SK-N-SH (cell line): ENCODE measurements around the gene GFRA3. TPM values are rescaled to one million over a fixed set of nuclear protein-coding genes. Genes with fewer than 3 reads are reported as not detected.

Source experiments
- CTCF ChIA-PET: fragments of 300-600, 350-600 bp; formaldehyde crosslinking; extraction: SDS; loops from one replicate; lab custom pipeline; 2021; lab: Yijun Ruan, JAX
- POLR2A ChIA-PET: fragments of 350-600 bp; sonication (Branson Sonifier 250); formaldehyde crosslinking; extraction: SDS; loops from one replicate; lab custom pipeline; 2020; ENCODE audit warnings: antibody characterized with exemption, inconsistent platforms; lab: Yijun Ruan, JAX
- DNase-seq: peaks from one replicate; pipeline ENCODE4 v3.0.0; 2012
- H2AFZ ChIP-seq: fragments of 200-600 bp; sonication (generic); 2 replicates; pipeline ENCODE4 v1.8.1; 2016; ENCODE audit warnings: antibody characterized with exemption, mild to moderate bottlenecking, low read depth
- H3F3A ChIP-seq: fragments of 200-600 bp; sonication (generic); replicated peaks from 2 replicates; pipeline ENCODE3; 2016; ENCODE audit warnings: antibody characterized with exemption, mild to moderate bottlenecking; ENCODE audit not compliant: insufficient read depth
- H3K27ac ChIP-seq, 2 experiments: fragments of 200-500 bp in 1 of 2; fragments of 200-600 bp in 1 of 2; sonication (Bioruptor generic) in 1 of 2; sonication (generic), shearing (Covaris generic) in 1 of 2; 2 replicates each; pipeline versions ENCODE4 v1.5.1 to v1.6.1; 2014 to 2016; ENCODE audit warnings: low read depth in 2 of 2, inconsistent platforms in 1 of 2, low read length in 1 of 2, mild to moderate bottlenecking in 1 of 2, mixed read lengths in 1 of 2
- H3K27me3 ChIP-seq: fragments of 200-600 bp; sonication (generic), shearing (Covaris generic); 2 replicates; pipeline ENCODE4 v1.6.1; 2016; ENCODE audit warnings: mixed run types; ENCODE audit not compliant: insufficient read depth
- H3K36me3 ChIP-seq, 2 experiments: fragments of 200-500 bp in 1 of 2; fragments of 200-600 bp in 1 of 2; sonication (Bioruptor generic) in 1 of 2; sonication (generic) in 1 of 2; replicated peaks in 1 of 2; 2 replicates each; pipeline versions ENCODE3 to v1.5.1; 2014 to 2016; ENCODE audit warnings: low read length in 1 of 2, mild to moderate bottlenecking in 1 of 2; ENCODE audit not compliant: insufficient read depth in 2 of 2, control insufficient read depth in 1 of 2
- H3K4me1 ChIP-seq, 2 experiments: fragments of 200-500 bp in 1 of 2; fragments of 200-600 bp in 1 of 2; sonication (Bioruptor generic) in 1 of 2; sonication (generic), shearing (Covaris generic) in 1 of 2; 2 replicates each; pipeline versions ENCODE4 v1.5.1 to v1.6.1; 2014 to 2016; ENCODE audit warnings: low read depth in 1 of 2, low read length in 1 of 2, mixed run types in 1 of 2; ENCODE audit not compliant: insufficient read depth in 2 of 2, control insufficient read depth in 1 of 2
- H3K4me2 ChIP-seq: fragments of 200-600 bp; sonication (generic), shearing (Covaris generic); 2 replicates; pipeline ENCODE4 v1.6.1; 2017; ENCODE audit warnings: mixed run types
- H3K4me3 ChIP-seq, 2 experiments: fragments of 200-500 bp in 1 of 2; fragments of 200-600 bp in 1 of 2; sonication (Bioruptor generic) in 1 of 2; sonication (generic), shearing (Covaris generic) in 1 of 2; 2 replicates each; pipeline versions ENCODE4 v1.5.1 to v1.8.1; 2014 to 2016; ENCODE audit warnings: low read depth in 2 of 2, inconsistent platforms in 1 of 2, low read length in 1 of 2, mild to moderate bottlenecking in 1 of 2, mixed read lengths in 1 of 2, moderate library complexity in 1 of 2
- H3K79me2 ChIP-seq: fragments of 200-600 bp; sonication (generic); 2 replicates; pipeline ENCODE4 v1.8.1; 2017; ENCODE audit warnings: mild to moderate bottlenecking; ENCODE audit not compliant: insufficient read depth
- H3K9ac ChIP-seq: fragments of 200-600 bp; sonication (generic); 2 replicates; pipeline ENCODE4 v1.6.1; 2017; ENCODE audit warnings: mixed run types
- H3K9me2 ChIP-seq: fragments of 200-600 bp; sonication (generic); 2 replicates; pipeline ENCODE4 v1.6.1; 2017; ENCODE audit warnings: mixed run types
- H3K9me3 ChIP-seq: fragments of 200-600 bp; sonication (generic); 2 replicates; pipeline ENCODE4 v1.6.1; 2017; ENCODE audit warnings: mixed run types, mild to moderate bottlenecking, moderate library complexity
- H4K20me1 ChIP-seq: fragments of 200-600 bp; sonication (generic); 2 replicates; pipeline ENCODE4 v1.6.1; 2017; ENCODE audit warnings: mild to moderate bottlenecking, mixed run types; ENCODE audit not compliant: insufficient read depth
- CHD2 ChIP-seq: fragments of 150-350 bp; IDR thresholded peaks from 2 replicates; pipeline ENCODE4 v1.6.1; 2018; ENCODE audit warnings: low read length; ENCODE audit not compliant: partially characterized antibody
- ELF1 ChIP-seq: IDR thresholded peaks from 2 replicates; pipeline ENCODE4 v1.4.0; 2012
- FOSL2 ChIP-seq: IDR thresholded peaks from 2 replicates; pipeline ENCODE4 v1.4.0; 2012; ENCODE audit warnings: low read depth, mild to moderate bottlenecking, moderate library complexity, borderline replicate concordance
- FOXJ3 ChIP-seq: sonication (generic); formaldehyde crosslinking; IDR thresholded peaks from 2 replicates; pipeline ENCODE4 v1.5.1; 2020; ENCODE audit warnings: mild to moderate bottlenecking, missing genetic modification reagents
- FOXM1 ChIP-seq: IDR thresholded peaks from 2 replicates; pipeline ENCODE4 v1.4.0; 2012; ENCODE audit warnings: low read depth, mild to moderate bottlenecking
- GABPA ChIP-seq: IDR thresholded peaks from 2 replicates; pipeline ENCODE4 v1.4.0; 2012; ENCODE audit warnings: low read depth, mild to moderate bottlenecking
- GATA2 ChIP-seq: sonication (generic); formaldehyde crosslinking; IDR thresholded peaks from 2 replicates; pipeline ENCODE4 v1.5.0; 2020; ENCODE audit warnings: mild to moderate bottlenecking, missing genetic modification reagents
- JUND ChIP-seq: IDR thresholded peaks from 2 replicates; pipeline ENCODE4 v1.4.0; 2012
- MEF2A ChIP-seq: IDR thresholded peaks from 2 replicates; pipeline ENCODE4 v1.4.0; 2012; ENCODE audit warnings: low read depth, borderline replicate concordance
- MXI1 ChIP-seq: IDR thresholded peaks from 2 replicates; pipeline ENCODE4 v1.6.1; 2012; ENCODE audit warnings: mild to moderate bottlenecking, low read depth, low read length, improper control_type of control experiment
- NFIC ChIP-seq: IDR thresholded peaks from 2 replicates; pipeline ENCODE4 v1.4.0; 2012; ENCODE audit warnings: borderline replicate concordance
- NRF1 ChIP-seq: IDR thresholded peaks from 2 replicates; pipeline ENCODE4 v1.6.1; 2012; ENCODE audit warnings: low read depth, mild to moderate bottlenecking, low read length
- POLR2AphosphoS5 ChIP-seq: IDR thresholded peaks from 2 replicates; pipeline ENCODE4 v1.6.1; 2012; ENCODE audit warnings: low read depth, low read length
- RFX5 ChIP-seq: IDR thresholded peaks from 2 replicates; pipeline ENCODE4 v1.6.1; 2012; ENCODE audit warnings: mild to moderate bottlenecking, improper control_type of control experiment, low read length
- SMC3 ChIP-seq: IDR thresholded peaks from 2 replicates; pipeline ENCODE4 v1.6.1; 2012; ENCODE audit warnings: low read depth, low read length, improper control_type of control experiment
- TEAD4 ChIP-seq: IDR thresholded peaks from 2 replicates; pipeline ENCODE4 v1.4.0; 2012; ENCODE audit warnings: mild to moderate bottlenecking, borderline replicate concordance; ENCODE audit not compliant: insufficient read depth
- YY1 ChIP-seq: IDR thresholded peaks from 2 replicates; pipeline ENCODE4 v1.4.0; 2012; ENCODE audit warnings: low read depth, mild to moderate bottlenecking
- WGBS: methylation state at CpG from one replicate; pipeline ENCODE4 v1.1.6; 2017; ENCODE audit warnings: low lambda C conversion rate; 5-methylcytosine and 5-hydroxymethylcytosine counted together
- polyA plus RNA-seq, 3 experiments: library from polyadenylated mRNA; depleted of rRNA; stranded (reverse); fragments of >200 nt; gene quantifications; 2 replicates each; pipeline ENCODE4 v1.2.3, GENCODE V29; 2012
- TF ChIP-seq, protein P1 (sequence below): fragments of 150-350 bp; IDR thresholded peaks from 2 replicates; pipeline ENCODE4 v1.6.1; 2016; ENCODE audit warnings: mild to moderate bottlenecking, low read depth, low read length
- TF ChIP-seq, protein P2 (sequence below): fragments of 200-600 bp; sonication (generic); IDR thresholded peaks from 2 replicates; pipeline ENCODE4 v1.6.1; 2017; ENCODE audit warnings: antibody characterized with exemption, mild to moderate bottlenecking, moderate library complexity
- TF ChIP-seq, protein P3 (sequence below): IDR thresholded peaks from 2 replicates; pipeline ENCODE4 v1.4.0; 2012; ENCODE audit warnings: low read depth, borderline replicate concordance
- TF ChIP-seq, protein P4 (sequence below): IDR thresholded peaks from 2 replicates; pipeline ENCODE4 v1.4.0; 2012; ENCODE audit warnings: low read depth
- TF ChIP-seq, protein P5 (sequence below): IDR thresholded peaks from 2 replicates; pipeline ENCODE4; 2012
- TF ChIP-seq, protein P6 (sequence below): fragments of 150-350 bp; IDR thresholded peaks from 2 replicates; pipeline ENCODE4 v1.6.1; 2017; ENCODE audit warnings: antibody characterized with exemption, low read length, low read depth, borderline replicate concordance

GFRA3 gene
- polyA plus RNA-seq, 1 of the 3 experiments (the other 2 are of a cell fraction) = 0.15 TPM

DNA sequence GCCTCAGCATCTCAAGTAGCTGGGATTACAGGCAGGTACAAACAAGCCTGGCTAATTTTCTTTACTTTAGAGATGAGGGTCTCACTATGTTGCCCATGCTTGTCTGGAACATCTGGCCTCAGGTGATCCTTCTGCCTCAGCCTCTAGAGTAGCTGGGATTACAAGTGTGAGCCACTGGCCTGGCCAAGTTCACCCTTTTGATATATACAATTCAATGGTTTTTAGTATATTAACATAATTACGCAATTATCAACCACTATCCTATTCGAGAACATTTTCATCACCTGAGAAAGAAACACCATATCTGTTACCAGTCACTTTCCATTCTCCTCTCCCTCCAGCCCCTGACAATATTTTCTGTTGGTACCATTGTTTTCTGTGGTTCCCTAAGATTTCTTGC lies 57.6 kb downstream of the GFRA3 start (continued):
- TF ChIP-seq, protein P1, sequence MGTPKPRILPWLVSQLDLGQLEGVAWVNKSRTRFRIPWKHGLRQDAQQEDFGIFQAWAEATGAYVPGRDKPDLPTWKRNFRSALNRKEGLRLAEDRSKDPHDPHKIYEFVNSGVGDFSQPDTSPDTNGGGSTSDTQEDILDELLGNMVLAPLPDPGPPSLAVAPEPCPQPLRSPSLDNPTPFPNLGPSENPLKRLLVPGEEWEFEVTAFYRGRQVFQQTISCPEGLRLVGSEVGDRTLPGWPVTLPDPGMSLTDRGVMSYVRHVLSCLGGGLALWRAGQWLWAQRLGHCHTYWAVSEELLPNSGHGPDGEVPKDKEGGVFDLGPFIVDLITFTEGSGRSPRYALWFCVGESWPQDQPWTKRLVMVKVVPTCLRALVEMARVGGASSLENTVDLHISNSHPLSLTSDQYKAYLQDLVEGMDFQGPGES = no peak
- no peak for TF ChIP-seq RFX5
- no peak for TF ChIP-seq YY1
- TF ChIP-seq SMC3 = no peak
- TF ChIP-seq, all 33 proteins: peak for 0

DNA sequence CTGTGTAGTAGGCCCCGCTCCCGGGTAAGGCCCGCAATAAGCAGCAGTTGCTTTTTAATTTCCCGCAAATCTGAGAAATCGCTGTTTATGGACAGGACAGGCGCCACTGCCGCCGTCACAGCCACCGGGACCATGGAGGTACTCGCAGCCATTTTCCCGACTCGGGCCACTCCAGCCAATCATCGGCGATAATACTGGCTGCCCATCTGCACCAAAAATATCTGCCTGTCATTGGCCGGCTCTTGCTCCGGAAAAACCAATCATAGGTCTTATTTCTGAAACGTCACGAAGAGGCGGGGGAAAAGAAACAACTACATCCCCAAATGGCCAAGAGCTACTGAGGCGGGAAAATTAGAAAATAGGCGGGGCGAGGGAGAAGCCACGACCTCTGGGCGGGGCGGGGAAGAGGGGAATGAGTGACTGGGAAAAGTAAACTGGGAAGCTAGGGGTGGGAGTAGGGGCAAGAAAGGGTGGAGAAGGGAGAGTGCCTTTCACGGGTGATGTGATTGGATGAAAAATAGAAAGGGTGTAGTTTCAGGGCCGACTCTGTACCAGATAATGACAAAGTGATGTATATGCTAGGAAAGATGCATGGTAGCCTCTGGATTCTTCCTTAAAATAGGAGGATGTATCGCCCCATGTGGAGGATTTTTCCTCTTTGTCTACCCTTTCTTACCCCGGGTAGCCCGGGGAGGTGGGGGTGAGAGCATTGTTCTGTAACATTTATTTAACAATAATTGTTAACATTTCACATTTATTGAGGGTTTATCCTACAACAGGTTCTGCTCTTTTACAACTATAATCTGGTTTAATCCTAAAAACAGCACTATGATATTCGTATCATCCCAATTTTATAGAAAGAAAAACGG lies 61.0 kb downstream of the GFRA3 start, which contains the start of gene CDC23:
Gene CDC23, minus strand, starts transcription at position 163 of the 869 bp plus-strand sequence. Its CDS starts 11 bp downstream, at position 152.
- CTCF ChIA-PET = interaction anchor here (0.8 to 3.7 kb wide), 9 partner anchors 9 to 435 kb away, joined by 3 to 17 read pairs (median 3); partner anchors contain the start of gene KDM3B
- POLR2A ChIA-PET = interaction anchor here (0.7 to 1.0 kb wide), 5 partner anchors 15 to 362 kb away, joined by 3 to 7 read pairs (median 4); partner anchors contain the start of gene KDM3B
- TF ChIP-seq, protein P2, sequence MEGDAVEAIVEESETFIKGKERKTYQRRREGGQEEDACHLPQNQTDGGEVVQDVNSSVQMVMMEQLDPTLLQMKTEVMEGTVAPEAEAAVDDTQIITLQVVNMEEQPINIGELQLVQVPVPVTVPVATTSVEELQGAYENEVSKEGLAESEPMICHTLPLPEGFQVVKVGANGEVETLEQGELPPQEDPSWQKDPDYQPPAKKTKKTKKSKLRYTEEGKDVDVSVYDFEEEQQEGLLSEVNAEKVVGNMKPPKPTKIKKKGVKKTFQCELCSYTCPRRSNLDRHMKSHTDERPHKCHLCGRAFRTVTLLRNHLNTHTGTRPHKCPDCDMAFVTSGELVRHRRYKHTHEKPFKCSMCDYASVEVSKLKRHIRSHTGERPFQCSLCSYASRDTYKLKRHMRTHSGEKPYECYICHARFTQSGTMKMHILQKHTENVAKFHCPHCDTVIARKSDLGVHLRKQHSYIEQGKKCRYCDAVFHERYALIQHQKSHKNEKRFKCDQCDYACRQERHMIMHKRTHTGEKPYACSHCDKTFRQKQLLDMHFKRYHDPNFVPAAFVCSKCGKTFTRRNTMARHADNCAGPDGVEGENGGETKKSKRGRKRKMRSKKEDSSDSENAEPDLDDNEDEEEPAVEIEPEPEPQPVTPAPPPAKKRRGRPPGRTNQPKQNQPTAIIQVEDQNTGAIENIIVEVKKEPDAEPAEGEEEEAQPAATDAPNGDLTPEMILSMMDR = no peak
- TF ChIP-seq, protein P3, sequence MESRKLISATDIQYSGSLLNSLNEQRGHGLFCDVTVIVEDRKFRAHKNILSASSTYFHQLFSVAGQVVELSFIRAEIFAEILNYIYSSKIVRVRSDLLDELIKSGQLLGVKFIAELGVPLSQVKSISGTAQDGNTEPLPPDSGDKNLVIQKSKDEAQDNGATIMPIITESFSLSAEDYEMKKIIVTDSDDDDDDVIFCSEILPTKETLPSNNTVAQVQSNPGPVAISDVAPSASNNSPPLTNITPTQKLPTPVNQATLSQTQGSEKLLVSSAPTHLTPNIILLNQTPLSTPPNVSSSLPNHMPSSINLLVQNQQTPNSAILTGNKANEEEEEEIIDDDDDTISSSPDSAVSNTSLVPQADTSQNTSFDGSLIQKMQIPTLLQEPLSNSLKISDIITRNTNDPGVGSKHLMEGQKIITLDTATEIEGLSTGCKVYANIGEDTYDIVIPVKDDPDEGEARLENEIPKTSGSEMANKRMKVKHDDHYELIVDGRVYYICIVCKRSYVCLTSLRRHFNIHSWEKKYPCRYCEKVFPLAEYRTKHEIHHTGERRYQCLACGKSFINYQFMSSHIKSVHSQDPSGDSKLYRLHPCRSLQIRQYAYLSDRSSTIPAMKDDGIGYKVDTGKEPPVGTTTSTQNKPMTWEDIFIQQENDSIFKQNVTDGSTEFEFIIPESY = no peak
- TF ChIP-seq FOXJ3 (no peak), GABPA (no peak), FOXM1 (no peak), YY1 (peak; percentile 97), SMC3 (0 out of 2 replicates have a peak, but pooled peaks have one; percentile 1), NFIC (no peak), MEF2A (no peak), POLR2AphosphoS5 (peak; percentile 54; the same call in 1 of the 2 replicates), NRF1 (no peak), TEAD4 (no peak), ELF1 (no peak), MXI1 (peak; percentile 96), GATA2 (no peak), CHD2 (peak; percentile 88), JUND (no peak), FOSL2 (no peak)
- TF ChIP-seq, protein P4, sequence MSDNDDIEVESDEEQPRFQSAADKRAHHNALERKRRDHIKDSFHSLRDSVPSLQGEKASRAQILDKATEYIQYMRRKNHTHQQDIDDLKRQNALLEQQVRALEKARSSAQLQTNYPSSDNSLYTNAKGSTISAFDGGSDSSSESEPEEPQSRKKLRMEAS = peak; percentile 44; the same call in 1 of the 2 replicates
- TF ChIP-seq, protein P5, sequence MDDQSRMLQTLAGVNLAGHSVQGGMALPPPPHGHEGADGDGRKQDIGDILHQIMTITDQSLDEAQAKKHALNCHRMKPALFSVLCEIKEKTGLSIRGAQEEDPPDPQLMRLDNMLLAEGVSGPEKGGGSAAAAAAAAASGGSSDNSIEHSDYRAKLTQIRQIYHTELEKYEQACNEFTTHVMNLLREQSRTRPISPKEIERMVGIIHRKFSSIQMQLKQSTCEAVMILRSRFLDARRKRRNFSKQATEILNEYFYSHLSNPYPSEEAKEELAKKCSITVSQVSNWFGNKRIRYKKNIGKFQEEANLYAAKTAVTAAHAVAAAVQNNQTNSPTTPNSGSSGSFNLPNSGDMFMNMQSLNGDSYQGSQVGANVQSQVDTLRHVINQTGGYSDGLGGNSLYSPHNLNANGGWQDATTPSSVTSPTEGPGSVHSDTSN = peak; percentile 74
- TF ChIP-seq, protein P6, sequence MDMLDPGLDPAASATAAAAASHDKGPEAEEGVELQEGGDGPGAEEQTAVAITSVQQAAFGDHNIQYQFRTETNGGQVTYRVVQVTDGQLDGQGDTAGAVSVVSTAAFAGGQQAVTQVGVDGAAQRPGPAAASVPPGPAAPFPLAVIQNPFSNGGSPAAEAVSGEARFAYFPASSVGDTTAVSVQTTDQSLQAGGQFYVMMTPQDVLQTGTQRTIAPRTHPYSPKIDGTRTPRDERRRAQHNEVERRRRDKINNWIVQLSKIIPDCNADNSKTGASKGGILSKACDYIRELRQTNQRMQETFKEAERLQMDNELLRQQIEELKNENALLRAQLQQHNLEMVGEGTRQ = no peak

More for the DNA sequence above, 61.0 kb downstream of the GFRA3 start, which contains the start of gene CDC23:
- H3K27ac ChIP-seq = peak within 1 kb of the TSS; percentile 56 to 64
- peak within 1 kb of the TSS; percentile 91 for H2AFZ ChIP-seq
- H3K36me3 ChIP-seq = peaks cover 0 to 13% of the 10 kb centered on the region in 2 experiments
- 7% methylated on average over 19 of the region's 32 CpGs for WGBS
- DNase-seq = peak; percentile 92
- H3F3A ChIP-seq = peaks cover 5% of the 10 kb centered on the region
- H4K20me1 ChIP-seq = 0 out of 2 replicates have a peak, but pooled peaks cover 3% of the 10 kb centered on the region
- no peaks in the 10 kb centered on the region for H3K9me3 ChIP-seq
- peak within 1 kb of the TSS; percentile 94 for H3K4me2 ChIP-seq
- no peaks in the 10 kb centered on the region for H3K27me3 ChIP-seq
- H3K79me2 ChIP-seq = peaks cover 48% of the 10 kb centered on the region
- peak within 1 kb of the TSS; percentile 79 to 95 for H3K4me3 ChIP-seq
- H3K9me2 ChIP-seq = no peaks in the 10 kb centered on the region
- peak within 1 kb of the TSS; percentile 90 for H3K9ac ChIP-seq
- peaks cover 5 to 12% of the 10 kb centered on the region in 2 experiments; a peak in 2 of 4 replicates for H3K4me1 ChIP-seq
